HG03066 (cell line): Measurements from ENCODE around the gene SEC22A.
A peak's percentile ranks its signal among the peaks of the same experiment; 100 is the strongest.

Experiments
- ATAC-seq: cut with Tn5 transposase; IDR thresholded peaks from one replicate; pipeline ENCODE4 v1.9.1; 2021; ENCODE audit warnings: low read depth; ENCODE audit not compliant: unreplicated experiment

SEC22A gene

DNA sequence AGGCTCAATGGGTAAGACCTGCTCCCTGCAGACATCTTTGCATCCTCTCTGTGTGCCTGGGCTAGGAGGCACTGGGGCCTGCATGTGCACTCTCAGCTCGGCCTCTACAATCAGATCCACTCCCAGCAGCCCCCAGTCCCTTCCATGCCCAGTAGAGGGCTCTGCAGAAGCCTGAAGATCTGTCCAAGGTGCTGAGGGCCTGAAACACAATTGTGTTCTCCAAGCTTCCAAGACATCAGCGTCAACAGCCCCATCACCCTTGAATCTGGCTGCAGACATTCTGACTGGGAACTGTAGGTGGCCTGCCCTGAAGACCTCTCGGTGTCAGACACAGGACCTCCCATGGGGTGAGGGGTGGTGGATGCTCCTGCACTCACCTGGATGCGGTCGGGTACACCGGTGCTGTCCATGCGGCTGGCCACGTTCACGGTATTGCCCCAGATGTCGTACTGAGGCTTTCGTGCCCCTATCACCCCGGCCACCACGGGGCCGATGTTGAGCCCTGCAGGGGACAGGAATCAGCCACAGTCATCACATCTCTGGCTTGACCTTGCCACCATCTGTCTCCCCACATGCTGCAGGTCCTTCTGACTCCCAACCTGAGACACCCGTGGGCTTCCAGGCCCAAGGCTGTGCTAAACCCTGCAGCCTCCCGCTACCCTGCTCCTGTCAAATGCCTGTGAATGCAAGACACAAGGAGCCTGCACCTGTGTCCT lies 84.7 kb downstream of the SEC22A start:
- peak; percentile 66 for ATAC-seq

DNA sequence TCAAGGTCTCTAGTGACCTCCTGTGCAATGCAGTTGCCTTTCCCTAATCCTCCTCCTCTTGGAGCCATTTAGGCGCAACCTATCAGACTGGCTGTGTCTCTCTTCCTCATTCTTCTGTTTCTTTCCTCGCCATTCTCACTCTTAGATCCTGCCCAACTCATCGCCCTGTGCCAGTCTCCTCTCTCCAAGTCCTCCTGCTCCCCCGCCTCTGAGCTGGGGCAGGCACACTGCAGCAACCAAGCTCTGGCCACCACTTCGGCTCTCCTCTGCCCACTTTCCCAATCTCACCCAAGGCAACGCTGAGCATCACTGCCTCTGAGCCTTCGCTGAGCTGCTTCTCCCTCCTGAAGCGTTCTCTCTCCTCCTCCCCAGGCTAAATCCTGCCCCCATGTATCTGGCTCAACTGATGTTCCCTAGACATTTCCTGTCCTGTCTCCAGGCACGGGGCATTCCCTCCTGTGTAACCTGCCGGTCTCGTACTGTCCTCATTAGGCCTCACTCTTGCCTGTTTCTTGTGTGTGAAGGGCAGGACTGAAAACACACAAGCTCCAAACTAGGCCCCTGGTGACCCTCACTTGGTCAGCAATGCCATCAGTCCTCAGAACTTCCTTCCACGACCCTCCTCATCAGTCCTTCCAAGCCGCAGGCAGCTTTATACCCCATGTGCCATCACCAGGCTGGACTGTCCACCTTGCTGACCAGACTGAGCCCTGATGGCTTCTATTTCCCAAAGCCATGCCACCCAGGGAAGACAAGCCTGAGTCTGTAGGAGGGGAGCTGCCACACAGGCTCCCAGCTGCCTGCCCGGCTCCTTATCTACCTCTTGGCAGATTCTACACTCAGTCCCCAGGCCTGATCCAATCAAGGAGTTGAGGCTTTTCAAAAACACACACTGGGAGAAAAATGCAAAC lies 85.6 kb downstream of the SEC22A start:
- ATAC-seq = no peak

DNA sequence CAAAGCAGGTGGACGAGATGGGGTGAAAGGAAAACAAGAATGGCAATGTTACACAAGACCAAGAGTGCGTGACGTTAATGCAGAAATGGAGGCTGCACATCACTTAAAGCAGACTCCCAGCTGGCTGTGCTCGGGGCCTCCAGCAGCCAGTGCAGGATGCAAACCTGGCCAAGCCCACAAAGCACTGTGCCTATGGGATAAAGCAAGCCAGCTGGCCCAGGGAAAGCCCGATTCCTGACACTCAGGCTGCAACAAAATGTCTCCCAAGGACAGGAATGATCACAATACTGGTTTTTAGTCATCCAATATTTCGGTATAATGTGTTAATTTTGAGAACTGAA lies 86.2 kb downstream of the SEC22A start:
- no peak for ATAC-seq

DNA sequence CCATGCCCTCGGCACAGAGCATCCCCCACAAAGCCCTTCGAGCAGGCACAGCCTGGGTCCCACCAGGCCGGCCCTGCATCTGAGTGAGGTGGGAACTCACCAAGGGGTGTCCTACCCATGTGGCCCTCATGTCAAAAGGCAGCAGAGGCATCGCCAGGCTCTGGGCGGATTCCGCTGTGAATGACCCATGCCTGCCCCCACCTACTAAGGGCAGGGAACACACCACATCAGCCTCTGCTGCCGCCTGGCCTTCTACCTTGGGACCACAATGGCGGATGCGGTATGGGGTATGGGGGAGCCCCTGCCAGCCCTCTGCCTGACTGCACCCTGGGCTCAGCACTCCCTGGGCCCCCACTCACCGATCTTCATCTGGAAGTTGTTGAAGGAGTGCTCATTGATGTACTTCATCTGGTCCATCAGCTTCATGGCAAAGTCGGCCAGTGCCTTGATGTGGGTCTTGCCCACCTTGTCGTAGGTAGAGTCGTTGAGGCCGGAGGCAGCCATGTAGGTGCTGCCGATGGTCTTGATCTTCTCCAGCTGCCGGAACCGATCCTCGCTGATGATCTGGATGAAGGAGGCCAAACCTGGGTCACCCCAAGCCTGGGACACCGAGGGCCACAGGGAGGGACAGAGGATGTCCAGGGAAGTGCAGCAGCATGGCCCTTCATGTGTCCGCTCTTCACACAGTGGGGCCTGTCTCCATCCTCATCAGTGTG lies 87.8 kb downstream of the SEC22A start:
- ATAC-seq = no peak

DNA sequence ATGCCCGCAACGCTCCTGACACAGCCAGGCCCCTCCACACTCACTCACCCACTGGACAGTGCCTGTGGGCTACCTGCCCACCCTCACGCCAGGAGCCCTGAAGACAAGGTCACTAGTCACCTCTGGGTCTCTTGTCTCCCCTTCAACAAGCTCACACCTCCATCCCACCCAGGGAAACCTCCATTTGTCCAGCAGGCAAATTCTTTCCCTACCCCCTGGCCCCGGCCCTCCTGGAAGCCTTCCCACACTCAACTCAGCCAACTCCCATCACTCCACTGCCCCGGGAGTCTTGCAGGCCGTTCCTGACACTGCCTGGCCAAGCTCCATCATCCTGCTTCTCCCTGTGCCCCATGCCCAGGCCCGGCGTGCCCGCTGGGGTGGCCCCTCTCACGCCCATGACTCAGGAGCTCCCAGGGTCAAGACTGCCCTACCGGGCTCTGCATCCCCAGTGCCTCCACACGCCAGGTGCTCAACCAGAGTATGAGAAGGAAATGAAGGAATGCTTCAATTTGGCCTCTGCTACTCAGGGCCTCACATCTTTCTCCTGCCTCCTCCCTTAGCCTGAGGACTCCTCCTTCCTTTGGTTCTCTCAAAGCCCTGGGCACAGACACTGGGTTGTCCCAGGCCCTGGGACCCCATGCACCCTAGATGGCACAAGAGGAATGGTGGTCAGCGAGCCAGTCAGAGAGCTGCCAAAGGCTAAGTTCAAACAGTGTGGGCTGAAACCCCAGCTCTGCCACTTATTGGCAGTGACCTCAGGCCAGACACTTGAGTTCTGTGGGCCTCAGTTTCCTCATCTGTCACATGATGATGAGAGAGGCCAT lies 88.6 kb downstream of the SEC22A start:
- ATAC-seq = no peak

DNA sequence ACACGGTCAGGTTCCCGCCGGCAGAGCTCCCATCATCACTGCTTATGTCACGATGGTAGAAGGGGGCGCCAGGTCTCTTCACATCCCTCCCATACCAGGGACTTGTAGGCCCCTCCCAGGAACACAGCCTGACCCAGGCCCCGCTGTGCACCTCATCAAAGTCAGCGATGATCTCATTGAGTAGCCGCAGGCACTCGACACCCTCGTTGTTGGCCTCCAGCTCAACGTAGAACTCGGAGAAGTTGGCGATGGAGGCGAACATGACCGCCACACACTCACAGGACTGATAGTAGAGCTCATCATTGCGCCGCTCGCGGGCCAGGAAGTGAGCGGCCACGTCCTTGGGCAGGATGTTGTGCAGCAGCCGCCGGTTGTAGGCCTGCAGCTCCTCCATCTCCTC lies 89.2 kb downstream of the SEC22A start:
- no peak for ATAC-seq

DNA sequence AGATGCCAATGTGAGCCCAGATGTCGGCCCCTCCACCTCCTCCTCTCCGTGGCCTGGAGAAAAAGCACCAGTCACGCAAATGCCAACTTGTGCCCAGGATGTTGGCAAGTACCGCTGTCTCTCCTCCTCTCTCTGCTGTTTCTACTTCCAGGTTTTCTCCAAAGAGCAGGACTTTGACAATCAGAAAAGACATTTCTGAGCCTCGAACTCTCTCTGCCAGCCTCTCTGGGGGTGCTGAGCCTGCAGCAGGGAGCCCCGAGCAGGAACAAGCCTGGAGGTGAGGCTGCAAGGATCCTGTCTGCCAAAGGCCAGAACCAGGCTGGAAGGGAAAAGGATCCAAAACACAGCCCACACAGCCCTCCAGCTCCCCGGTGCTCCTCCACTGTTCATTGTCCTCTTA lies 89.7 kb downstream of the SEC22A start:
- ATAC-seq = no peak

DNA sequence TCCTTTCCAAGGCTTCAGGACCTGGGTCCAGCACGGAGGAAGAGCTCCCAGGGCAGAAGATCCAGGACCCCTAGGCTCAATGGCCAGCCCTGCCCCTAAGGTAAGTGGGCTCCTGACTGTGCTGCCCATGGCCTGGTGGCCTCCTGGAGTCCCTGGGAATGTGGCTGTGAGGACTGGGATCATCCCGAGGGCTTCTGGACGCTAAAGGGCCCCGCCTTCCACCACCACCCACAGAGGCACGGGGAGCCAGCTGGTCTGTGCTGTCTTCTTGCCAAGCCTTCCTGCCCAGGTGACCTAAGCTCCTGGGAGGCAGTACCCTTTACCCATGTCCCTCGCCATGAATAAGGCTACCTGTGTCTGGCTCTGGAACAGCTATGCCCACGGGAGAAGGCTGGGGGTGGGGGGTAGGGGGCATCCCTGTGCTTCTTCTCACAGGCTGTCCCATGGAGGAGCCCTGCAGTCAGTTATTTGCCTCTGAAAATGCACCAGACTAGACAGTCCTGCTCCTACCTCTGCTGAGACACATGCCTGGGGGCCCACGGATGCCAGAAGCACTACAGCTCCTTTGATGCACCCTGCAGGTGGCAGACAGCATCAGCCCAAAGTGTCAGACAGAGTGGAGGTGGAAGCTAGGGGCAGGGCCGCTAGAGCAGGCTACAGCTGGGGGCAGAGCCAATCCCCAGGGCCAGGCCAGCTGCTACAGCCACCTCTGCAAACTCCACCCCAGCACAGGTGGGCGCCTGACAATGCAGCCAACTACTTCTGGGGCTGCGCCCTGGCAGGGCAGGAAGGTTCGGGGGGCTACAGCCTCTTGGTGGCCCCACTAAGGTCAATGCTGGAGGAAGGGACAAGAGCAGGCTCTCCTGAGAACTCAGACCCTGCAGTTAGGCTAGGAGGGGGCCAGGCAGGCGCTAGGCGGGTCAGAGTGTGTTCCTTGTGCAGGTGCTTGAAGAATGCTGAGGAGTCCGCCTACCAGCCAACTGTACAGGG lies 90.9 kb downstream of the SEC22A start:
- no peak for ATAC-seq

DNA sequence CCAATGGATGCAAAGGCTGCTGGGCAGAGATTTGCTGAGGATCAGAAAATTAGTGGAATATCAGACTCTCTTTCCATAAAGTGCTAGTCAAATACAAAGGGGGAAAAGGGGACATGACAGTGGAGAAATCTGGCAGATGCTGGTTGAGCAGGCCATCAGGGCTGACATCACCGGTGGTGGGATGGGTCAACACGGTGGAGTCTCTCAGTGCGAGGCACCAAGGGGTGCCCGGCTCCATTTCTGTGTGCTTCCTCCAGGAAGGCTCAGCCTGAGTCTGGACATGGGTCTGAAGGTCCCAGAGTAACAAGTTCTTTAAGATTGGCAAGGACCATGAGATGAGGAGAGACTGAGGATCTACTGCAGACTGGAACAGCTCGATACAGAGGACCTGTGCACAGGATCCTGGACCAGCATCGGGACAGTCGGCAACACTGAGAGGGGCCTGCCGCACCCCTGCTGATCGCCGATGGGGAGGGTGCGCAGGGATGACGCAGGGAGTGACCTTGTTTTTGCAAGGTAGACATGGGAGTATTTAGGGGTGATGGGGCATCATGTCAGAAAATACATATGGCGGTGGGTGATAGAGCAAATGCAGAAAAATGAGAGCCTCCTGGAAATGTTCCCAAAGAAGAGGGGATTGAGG lies 92.7 kb downstream of the SEC22A start:
- no peak for ATAC-seq

DNA sequence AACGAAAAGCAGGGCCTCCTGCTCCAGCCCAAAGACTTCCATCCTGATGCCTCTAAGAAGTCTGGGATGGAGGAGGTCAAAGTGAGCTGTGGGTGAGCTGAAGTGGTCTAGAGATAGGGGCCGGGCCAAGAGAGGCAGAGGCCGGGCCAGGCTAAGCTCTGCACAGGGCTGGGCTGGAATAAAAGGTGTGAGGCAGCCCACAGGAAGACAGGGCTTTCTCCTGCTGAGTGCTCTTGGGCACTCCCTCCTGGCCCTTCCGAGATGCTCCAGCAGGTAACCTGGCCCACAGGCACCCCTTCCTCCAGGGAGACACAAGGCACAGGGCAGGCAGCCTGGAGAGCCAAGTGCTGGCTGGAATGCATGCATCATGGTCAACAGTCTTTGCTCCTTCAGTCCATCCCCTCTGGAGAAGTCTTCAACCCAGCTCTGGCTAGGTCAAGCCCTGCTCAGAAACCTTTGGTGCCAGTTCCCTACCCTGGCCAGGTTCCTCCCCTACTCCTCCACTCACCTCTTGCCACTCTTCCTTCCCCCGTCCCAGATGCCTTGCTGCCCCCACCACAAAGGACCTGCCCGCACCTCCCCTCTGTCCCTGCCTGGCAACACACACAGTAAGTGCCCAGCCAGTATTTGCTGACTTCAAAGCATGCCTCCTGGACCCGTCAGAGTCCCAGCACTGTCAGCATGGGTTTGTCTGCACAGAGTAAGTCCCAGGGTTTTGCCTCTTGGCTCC lies 93.6 kb downstream of the SEC22A start:
- ATAC-seq = no peak

DNA sequence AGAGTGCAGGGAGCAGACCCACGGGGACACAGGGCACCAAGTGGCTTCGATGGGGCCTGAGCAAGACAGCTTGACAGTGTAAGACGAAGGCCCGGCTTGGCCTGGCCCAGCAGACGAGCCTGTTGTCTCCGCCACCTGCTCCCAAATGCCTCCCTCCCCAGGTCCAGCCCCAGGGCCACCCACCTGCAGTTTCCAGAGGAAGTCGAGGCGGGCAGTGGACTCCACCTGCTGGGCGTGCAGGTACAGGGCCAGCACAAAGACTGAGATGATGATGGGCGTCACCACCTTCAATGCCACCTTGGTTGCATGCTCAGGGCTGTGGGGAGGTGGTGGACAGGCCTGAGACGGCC lies 94.1 kb downstream of the SEC22A start:
- ATAC-seq = no peak

DNA sequence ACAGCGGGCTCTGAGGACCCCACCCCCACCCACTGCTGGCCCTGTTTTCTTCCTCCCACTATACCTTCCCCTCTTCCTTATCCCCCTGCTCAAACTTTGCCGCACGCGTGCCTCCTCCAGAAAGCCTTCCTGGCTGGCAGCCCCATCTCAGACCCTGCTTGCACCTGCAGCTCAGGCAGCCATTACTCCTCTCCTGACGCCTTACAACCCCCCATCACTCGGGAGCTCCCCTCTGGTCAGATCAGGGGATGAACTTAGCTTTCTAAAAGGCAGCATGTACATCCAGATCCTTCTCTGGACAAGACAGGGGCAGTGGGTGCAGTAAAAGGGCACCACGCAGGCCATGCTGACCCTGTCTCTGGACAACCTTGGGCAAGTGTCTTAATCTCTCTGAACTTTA lies 94.5 kb downstream of the SEC22A start:
- no peak for ATAC-seq

DNA sequence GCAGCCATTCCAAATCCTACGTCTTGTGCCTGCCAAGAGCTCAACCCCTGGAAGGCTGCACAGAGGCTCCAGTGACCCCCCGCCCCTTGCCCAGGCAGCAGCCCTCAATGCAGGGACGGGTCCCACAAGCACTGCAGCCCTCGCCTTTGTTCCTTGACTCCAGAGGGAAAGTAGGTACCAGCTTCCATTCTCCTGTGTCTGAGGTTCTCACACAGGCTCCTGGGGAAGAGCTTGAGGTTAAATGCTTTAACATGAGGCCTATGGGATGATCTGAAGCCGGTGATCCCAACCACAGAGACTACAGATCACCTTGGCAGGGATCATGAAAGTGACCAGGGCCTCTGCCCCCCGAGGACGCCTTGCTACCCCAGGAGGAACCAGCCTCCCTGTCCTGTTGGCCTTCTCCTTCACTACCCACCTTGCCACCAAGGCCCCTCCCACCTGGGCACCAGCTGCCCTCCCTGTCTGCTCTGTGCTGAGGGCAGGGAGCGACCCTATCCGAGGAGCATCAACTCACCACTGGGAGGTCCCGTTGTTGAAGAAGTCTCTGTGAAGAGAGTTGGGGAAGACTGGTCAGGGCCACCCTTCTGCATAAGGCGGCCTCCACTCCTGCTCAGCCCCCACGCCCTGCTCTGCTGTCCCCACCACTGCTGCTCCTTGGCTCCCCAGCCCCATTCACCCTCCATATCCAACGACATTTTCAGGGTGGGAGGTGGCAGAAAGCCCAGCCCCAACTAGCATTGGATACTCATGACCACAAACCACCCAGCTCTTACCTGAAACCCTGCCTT lies 95.3 kb downstream of the SEC22A start:
- no peak for ATAC-seq

DNA sequence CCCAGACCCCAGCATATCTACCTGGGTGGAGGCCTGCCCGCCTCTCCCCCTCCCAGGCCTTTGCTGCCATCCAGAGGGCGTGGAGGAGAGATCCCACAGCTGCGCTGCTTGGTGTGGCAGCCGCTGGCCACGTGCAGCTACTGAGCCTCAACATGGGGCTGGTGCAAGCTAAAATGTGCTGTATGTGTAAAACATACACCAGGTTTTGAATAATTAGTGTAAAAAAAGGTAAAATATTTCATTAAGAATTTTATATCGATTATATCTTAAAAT lies 95.8 kb downstream of the SEC22A start:
- no peak for ATAC-seq

DNA sequence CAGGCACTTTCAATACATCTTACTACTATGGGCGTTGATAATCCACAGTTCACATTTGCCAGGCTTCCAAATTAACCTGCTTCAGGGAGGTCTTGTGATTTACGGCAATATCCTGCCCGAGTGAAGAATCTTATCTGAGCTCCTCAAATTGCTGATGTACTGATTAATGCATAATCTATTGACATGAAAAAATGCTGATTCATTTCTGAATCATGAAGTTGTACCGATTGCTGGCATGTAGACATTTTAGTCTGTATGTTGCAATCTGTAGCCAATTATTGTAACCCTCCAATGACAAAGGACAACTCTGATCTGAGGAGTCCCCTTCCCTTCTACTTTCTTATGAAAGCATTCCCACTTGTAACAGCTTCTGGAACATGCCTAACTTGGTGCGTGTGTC lies 97.2 kb downstream of the SEC22A start:
- ATAC-seq = no peak

DNA sequence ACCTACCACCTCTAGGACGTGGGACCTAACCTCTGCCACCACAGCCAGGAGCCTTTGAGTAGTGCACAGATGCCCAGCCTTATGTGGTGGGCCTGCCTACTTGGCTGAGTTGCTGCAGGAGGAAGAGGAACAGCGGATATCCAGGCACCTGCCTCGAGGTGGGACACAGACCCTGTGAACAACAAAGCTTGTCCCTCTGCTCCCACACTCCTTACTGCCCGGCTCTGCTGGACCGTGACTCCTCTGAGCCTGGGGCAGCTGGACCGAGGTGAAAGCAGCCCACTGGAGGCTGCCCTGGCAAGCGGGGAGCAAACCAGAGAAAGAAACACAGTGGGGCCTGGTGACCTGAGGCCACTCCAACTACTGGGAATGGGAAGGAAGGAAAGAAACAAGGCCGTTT lies 97.8 kb downstream of the SEC22A start:
- ATAC-seq = no peak

DNA sequence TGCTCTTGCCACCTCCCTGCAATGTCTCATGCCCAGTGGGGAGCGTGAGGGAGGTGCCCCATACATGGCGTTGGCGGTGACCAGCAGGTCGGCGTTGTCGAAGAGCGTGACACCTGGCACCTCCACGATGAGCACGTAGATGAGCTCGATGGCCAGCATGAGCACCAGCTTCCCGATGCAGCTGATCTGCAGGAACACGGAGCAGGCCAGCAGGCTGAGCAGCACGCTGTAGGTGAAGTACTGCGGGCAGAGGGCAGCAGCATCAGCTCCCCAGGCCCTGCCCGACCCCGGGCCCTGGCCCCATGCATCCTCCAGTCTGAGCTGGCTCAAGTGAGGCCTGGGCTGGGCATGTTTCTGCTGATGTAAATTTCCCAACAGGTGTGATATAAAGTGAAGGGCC lies 98.3 kb downstream of the SEC22A start:
- ATAC-seq = no peak

DNA sequence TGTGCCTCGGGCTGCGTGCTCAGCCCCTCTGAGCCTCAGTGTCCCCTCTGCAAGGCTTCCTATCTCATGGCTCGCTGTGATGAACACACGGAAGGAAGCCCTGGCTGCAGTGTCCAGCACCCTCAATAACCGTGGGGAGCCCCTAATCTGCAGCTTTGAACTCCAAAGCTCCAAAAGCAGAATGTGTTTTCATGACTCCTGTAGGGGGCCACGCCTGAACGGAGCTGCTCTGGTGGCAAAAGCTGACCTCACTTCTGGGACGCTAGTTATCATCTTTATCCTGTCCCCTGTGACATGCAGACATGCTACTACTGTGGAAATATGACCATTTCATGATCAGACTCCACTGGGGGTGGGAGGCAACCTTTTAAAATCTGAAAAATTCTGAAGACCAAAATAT lies 98.8 kb downstream of the SEC22A start:
- ATAC-seq = no peak
